ENCODE measurements around the gene SLC6A15.

Gene SLC6A15

DNA sequence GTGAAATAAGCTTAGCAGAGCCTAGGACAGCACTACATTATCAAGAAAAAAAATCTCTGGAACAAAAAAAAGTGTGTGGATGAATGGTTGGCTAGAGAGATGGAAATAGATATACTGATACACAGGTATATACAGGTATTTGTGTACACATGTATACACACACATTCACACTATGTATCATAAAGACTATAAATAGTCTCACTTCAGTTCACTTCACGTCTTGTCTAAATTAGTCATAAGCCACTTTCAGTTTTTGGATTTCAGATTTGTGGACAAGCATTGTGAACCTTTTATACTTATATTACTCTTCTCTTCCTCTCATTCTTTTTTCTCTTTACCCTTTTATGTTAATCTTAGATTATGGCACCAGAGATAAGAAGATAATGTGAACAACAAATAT, 41.8 kb upstream of the SLC6A15 start:
- Histone ChIP-seq H3K4me1 (ENCODE audit: insufficient read depth, low read length, poor library complexity, severe bottlenecking) (no peaks in the 10 kb centered on the region), H2AFZ (ENCODE audit: low read length) (no peak overlapping the region)

DNA sequence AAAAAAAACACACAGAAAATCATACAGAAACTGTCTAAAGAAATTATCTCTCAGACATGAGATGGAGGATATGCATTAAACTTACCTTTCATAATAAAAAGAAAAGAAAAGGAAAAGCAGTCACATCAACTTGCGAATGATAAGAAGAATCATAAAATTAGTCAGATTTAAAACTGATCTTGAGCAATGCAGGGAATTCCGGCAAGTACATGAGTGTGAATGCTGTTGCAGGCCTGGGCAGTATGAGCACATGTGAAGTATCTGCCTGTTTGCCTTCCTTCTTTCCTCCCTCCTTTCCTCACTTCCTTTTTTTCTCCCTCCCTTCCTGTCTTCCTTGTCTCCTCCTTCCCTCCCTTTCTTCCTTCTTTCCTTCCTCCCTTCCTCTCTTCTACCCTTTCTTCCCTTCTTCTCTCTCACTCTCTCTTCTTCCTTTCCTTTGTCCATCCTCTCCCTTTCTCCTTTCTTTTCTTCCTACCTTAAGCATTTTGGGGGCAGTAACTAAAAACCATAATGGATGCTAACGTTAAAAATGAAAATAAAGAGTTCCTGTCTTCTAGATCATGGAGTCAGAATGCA, 38.5 kb upstream of the SLC6A15 start:
- TF ChIP-seq, protein P1, sequence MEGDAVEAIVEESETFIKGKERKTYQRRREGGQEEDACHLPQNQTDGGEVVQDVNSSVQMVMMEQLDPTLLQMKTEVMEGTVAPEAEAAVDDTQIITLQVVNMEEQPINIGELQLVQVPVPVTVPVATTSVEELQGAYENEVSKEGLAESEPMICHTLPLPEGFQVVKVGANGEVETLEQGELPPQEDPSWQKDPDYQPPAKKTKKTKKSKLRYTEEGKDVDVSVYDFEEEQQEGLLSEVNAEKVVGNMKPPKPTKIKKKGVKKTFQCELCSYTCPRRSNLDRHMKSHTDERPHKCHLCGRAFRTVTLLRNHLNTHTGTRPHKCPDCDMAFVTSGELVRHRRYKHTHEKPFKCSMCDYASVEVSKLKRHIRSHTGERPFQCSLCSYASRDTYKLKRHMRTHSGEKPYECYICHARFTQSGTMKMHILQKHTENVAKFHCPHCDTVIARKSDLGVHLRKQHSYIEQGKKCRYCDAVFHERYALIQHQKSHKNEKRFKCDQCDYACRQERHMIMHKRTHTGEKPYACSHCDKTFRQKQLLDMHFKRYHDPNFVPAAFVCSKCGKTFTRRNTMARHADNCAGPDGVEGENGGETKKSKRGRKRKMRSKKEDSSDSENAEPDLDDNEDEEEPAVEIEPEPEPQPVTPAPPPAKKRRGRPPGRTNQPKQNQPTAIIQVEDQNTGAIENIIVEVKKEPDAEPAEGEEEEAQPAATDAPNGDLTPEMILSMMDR (conservative IDR thresholded peaks at IDR 0.05; ENCODE audit: low read length), result no peak
- no peak for TF ChIP-seq EZH2phosphoT487 (IDR thresholded peaks at IDR 0.05; ENCODE audit: borderline replicate concordance)
- H3K27me3 ChIP-seq (ENCODE audit: insufficient read depth, low read length, poor library complexity, severe bottlenecking), result no peaks in the 10 kb centered on the region
- no peak overlapping the region for H3K4me2 ChIP-seq (ENCODE audit: low read depth, low read length, poor library complexity, severe bottlenecking)
- no peak overlapping the region for H3K4me3 ChIP-seq (ENCODE audit: low read length, poor library complexity, severe bottlenecking)
- no peaks in the 10 kb centered on the region for H3K36me3 ChIP-seq (ENCODE audit: insufficient read depth, low read length)
- H3F3A ChIP-seq (ENCODE audit: low read depth), result no peaks in the 10 kb centered on the region
- no peaks in the 10 kb centered on the region for H3K79me2 ChIP-seq (ENCODE audit: insufficient read depth, low read length)
- no peak overlapping the region for H3K9ac ChIP-seq (ENCODE audit: low read depth, low read length, poor library complexity, severe bottlenecking)
- H3K9me3 ChIP-seq (ENCODE audit: insufficient read depth, low read depth, low read length), result no peaks in the 10 kb centered on the region
- H3K4me1 ChIP-seq (ENCODE audit: insufficient read depth, low read length, poor library complexity, severe bottlenecking), result no peaks in the 10 kb centered on the region
- H3K9me2 ChIP-seq (replicated peaks; ENCODE audit: low read depth, low read length), result no peaks in the 10 kb centered on the region
- H4K20me1 ChIP-seq (ENCODE audit: insufficient read depth, low read length, poor library complexity, severe bottlenecking), result no peaks in the 10 kb centered on the region
- H2AFZ ChIP-seq (ENCODE audit: low read length), result no peak overlapping the region

More for the DNA sequence above, 41.8 kb upstream of the SLC6A15 start:
- Histone ChIP-seq H3K9me2 (replicated peaks; ENCODE audit: low read depth, low read length) (no peaks in the 10 kb centered on the region), H4K20me1 (ENCODE audit: insufficient read depth, low read length, poor library complexity, severe bottlenecking) (no peaks in the 10 kb centered on the region), H3K9me3 (ENCODE audit: insufficient read depth, low read depth, low read length) (no peaks in the 10 kb centered on the region), H3K9ac (ENCODE audit: low read depth, low read length, poor library complexity, severe bottlenecking) (no peak overlapping the region), H3K79me2 (ENCODE audit: insufficient read depth, low read length) (no peaks in the 10 kb centered on the region), H3K27me3 (ENCODE audit: insufficient read depth, low read length, poor library complexity, severe bottlenecking) (no peaks in the 10 kb centered on the region), H3F3A (ENCODE audit: low read depth) (no peaks in the 10 kb centered on the region), H3K36me3 (ENCODE audit: insufficient read depth, low read length) (no peaks in the 10 kb centered on the region), H3K4me3 (ENCODE audit: low read length, poor library complexity, severe bottlenecking) (no peak overlapping the region), H3K4me2 (ENCODE audit: low read depth, low read length, poor library complexity, severe bottlenecking) (no peak overlapping the region)
- TF ChIP-seq, protein P1 (conservative IDR thresholded peaks at IDR 0.05; ENCODE audit: low read length), result no peak
- no peak for TF ChIP-seq EZH2phosphoT487 (IDR thresholded peaks at IDR 0.05; ENCODE audit: borderline replicate concordance)

DNA sequence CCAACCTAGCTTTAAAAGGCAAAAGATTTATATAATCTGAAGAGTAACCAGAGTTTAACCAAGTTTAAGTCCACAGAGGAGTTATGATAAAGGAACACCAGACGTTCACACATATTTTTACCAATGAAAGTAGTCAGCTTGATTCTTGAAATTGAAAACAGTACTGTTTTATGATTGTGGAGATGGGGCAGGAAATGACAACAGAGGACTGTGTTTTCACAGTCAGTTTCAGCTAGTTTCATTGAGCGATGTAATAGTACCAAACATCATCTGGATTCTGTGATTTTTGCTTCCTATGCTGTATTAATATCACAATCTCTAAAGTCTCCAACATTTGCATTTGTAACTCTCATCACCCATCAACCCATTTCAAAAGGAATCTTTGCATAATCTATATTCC, 34.2 kb upstream of the SLC6A15 start:
- Histone ChIP-seq H3K9me3 (ENCODE audit: insufficient read depth, low read depth, low read length) (no peaks in the 10 kb centered on the region), H3K36me3 (ENCODE audit: insufficient read depth, low read length) (no peaks in the 10 kb centered on the region), H3K4me1 (ENCODE audit: insufficient read depth, low read length, poor library complexity, severe bottlenecking) (no peaks in the 10 kb centered on the region), H3K4me3 (ENCODE audit: low read length, poor library complexity, severe bottlenecking) (no peak overlapping the region), H3F3A (ENCODE audit: low read depth) (no peaks in the 10 kb centered on the region), H3K9me2 (replicated peaks; ENCODE audit: low read depth, low read length) (no peaks in the 10 kb centered on the region), H3K4me2 (ENCODE audit: low read depth, low read length, poor library complexity, severe bottlenecking) (no peak overlapping the region), H2AFZ (ENCODE audit: low read length) (no peak overlapping the region), H3K79me2 (ENCODE audit: insufficient read depth, low read length) (no peaks in the 10 kb centered on the region), H3K9ac (ENCODE audit: low read depth, low read length, poor library complexity, severe bottlenecking) (no peak overlapping the region), H4K20me1 (ENCODE audit: insufficient read depth, low read length, poor library complexity, severe bottlenecking) (no peaks in the 10 kb centered on the region), H3K27me3 (ENCODE audit: insufficient read depth, low read length, poor library complexity, severe bottlenecking) (no peaks in the 10 kb centered on the region)
- no peak for TF ChIP-seq EZH2phosphoT487 (IDR thresholded peaks at IDR 0.05; ENCODE audit: borderline replicate concordance)
- TF ChIP-seq, protein P1 (conservative IDR thresholded peaks at IDR 0.05; ENCODE audit: low read length), result no peak

All from Loucy (cell line).